Hepatocyte (in vitro differentiated cells): ENCODE results near the gene GIN1.

ENCODE experiments used
- CTCF ChIP-seq: fragments of 200-600 bp; sonication (generic); IDR thresholded peaks from 2 replicates; pipeline ENCODE4 v1.5.1; 2016; ENCODE audit warnings: antibody characterized with exemption, mild to moderate bottlenecking; ENCODE audit not compliant: poor library complexity
- EZH2phosphoT487 ChIP-seq: fragments of 200-600 bp; sonication (generic); IDR thresholded peaks from one replicate; pipeline ENCODE4 v1.6.1; 2018; ENCODE audit warnings: antibody characterized with exemption, mild to moderate bottlenecking, low read depth, moderate library complexity; ENCODE audit not compliant: unreplicated experiment, severe bottlenecking

GRCh38 chr5:103111468-103111867, 8.5 kb downstream of the GIN1 start:
- TF ChIP-seq CTCF (no peak), EZH2phosphoT487 (no peak)
